ENCODE measurements around the gene CTIF. TPM values are rescaled to one million over a fixed set of nuclear protein-coding genes. Genes with fewer than 3 reads are reported as not detected.

The CTIF gene
- total and polyA plus RNA-seq, 11 donors = 21.2 to 93.0 (median 68.0) TPM

DNA sequence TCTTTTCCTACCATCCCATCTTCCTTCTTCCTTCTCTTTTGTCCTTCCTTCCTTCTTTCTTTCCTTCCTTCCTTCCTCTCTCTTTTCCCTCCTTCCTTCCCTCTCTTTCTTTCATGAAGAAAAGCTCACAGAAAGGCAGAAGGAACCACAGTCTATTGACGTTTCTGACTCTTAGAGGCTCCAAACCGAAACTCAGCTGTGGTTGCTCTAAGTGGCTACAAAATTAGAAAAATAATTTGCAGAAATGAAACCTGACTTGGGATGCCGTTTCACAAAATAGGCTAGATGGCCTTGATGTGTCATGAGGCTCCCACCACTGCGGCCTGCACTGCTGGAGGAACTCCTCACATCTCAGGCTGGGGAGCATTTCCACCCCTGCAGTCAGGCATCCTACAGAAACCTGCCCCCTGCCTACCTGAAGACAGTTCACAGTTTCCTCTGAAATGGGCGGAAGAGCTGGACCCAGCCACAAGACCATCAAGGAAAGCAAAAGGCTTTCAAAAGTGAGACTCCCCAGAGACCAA is 246.3 kb downstream of the CTIF start:
- Histone ChIP-seq H3K4me1 (peaks cover 19 to 95% (median 61%) of the 10 kb centered on the region in 12 donors), H3K27ac (peak overlapping the region in 2 of 12 donors; percentile 17 to 81), H3K27me3 (no peaks in the 10 kb centered on the region), H3K4me3 (no peak overlapping the region), H3K9me3 (no peaks in the 10 kb centered on the region), H3K36me3 (peaks cover 0 to 3% (median 0%) of the 10 kb centered on the region in 9 donors)
- intact Hi-C loops (cut with DNase I) = loop anchor here in 1 of 10 donors (10.0 kb wide), 1 partner anchor 60 kb away; no protein-coding TSS in a partner anchor
- WGBS, 4 donors = 80 to 87% (median 83%) methylated on average over 4 to 5 of the region's 5 CpGs
- TF ChIP-seq POLR2A (IDR thresholded peaks at IDR 0.05) = no peak
- TF ChIP-seq, protein P1, sequence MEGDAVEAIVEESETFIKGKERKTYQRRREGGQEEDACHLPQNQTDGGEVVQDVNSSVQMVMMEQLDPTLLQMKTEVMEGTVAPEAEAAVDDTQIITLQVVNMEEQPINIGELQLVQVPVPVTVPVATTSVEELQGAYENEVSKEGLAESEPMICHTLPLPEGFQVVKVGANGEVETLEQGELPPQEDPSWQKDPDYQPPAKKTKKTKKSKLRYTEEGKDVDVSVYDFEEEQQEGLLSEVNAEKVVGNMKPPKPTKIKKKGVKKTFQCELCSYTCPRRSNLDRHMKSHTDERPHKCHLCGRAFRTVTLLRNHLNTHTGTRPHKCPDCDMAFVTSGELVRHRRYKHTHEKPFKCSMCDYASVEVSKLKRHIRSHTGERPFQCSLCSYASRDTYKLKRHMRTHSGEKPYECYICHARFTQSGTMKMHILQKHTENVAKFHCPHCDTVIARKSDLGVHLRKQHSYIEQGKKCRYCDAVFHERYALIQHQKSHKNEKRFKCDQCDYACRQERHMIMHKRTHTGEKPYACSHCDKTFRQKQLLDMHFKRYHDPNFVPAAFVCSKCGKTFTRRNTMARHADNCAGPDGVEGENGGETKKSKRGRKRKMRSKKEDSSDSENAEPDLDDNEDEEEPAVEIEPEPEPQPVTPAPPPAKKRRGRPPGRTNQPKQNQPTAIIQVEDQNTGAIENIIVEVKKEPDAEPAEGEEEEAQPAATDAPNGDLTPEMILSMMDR (IDR thresholded peaks at IDR 0.05) = no peak
- ATAC-seq (no peak), DNase-seq (peak in 1 of 5 donors; percentile 36)

DNA sequence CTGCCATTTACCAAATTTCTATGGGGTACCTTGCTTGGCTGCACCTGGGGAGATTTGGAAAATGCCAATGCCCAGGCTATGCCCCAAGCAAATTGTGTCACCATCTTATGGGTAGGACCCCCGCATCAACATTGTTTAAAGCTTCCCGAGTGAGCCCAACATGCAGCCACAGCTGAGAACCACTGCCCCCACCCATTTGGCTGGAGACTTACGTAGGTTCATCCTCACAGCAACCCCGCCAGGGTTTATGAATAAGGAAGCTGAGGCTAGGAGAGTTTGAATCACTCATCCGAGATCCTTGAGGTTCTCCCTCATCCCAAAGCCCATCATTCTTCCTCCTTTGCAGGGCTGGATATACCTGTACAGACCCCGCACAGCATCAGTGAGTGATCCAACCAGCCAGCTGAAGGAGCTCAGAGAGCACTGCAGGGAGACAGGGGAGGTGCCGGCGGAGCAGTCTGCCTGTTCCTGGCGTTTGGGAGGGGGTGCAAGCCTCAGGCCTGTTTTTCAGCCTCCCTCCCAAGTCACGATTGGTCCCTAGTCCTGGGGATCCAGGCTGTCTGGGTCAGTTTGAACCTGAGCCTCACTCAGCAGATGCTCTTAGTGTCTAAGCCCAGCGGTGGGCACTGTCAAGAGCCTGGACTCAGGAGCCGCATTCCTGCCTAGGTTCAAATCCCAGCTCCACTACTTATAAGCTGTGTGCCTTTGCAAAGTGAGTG is 247.1 kb downstream of the CTIF start:
- H3K4me3 ChIP-seq = no peak overlapping the region
- H3K9me3 ChIP-seq = no peaks in the 10 kb centered on the region
- 90 to 97% (median 94%) methylated on average over 12 of the region's 12 CpGs for WGBS, 4 donors
- no peaks in the 10 kb centered on the region for H3K27me3 ChIP-seq
- TF ChIP-seq POLR2A (IDR thresholded peaks at IDR 0.05) = no peak
- TF ChIP-seq, protein P1 (IDR thresholded peaks at IDR 0.05) = no peak
- intact Hi-C loops (cut with DNase I) = loop anchor here in 1 of 10 donors (10.0 kb wide), 1 partner anchor 59 kb away; no protein-coding TSS in a partner anchor
- DNase-seq = peak in 2 of 5 donors; percentile 10 to 16
- peaks cover 0 to 3% (median 0%) of the 10 kb centered on the region in 9 donors for H3K36me3 ChIP-seq
- peaks cover 12 to 95% (median 61%) of the 10 kb centered on the region in 12 donors for H3K4me1 ChIP-seq
- peak overlapping the region in 2 of 12 donors; percentile 17 to 81 for H3K27ac ChIP-seq
- ATAC-seq = no peak

DNA sequence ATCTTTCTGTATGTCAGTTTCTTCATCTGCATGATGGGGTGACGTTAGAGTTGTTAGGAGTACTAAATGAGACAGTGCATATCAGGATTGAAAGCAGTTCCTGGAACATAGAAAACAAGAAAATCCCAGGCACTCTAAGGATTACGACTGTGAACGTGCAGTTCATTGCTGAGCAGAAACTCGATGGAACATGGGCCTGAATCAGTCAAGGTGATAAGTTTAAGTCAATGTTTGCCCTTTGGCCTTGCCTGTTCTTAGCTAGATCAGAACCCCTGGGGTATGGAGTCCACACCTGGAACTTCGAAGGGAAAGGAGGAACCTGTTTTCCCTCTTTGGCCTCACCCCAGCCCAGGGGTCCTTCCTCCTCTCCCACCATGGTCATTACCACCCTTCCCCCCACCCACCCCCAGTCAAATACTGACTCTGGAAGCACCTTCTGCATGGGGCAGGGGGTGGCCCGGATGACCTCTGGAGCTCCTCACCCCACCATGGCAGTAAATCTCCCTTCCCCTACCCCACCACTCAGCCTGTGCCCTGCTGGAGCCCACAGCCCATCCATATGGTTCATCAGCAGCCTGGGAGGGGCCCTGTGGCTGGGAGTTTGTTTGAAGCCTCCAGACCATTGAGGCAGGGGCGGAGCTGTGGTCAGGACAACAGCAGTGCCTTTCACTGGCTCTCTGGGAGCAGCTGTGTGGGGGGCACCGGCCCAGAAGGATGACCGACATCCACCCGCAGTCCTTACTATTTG is 247.8 kb downstream of the CTIF start:
- TF ChIP-seq, protein P1 (IDR thresholded peaks at IDR 0.05) = no peak
- TF ChIP-seq POLR2A (IDR thresholded peaks at IDR 0.05) = no peak
- peak in 3 of 5 donors; percentile 17 to 27 (median 19) for DNase-seq
- no peaks in the 10 kb centered on the region for H3K9me3 ChIP-seq
- H3K27ac ChIP-seq = peak overlapping the region in 1 of 12 donors; percentile 89
- intact Hi-C loops (cut with DNase I) = loop anchor here in 1 of 10 donors (10.0 kb wide), 1 partner anchor 58 kb away; no protein-coding TSS in a partner anchor
- ATAC-seq = no peak
- H3K4me1 ChIP-seq = peaks cover 11 to 95% (median 61%) of the 10 kb centered on the region in 12 donors
- H3K4me3 ChIP-seq = no peak overlapping the region
- H3K36me3 ChIP-seq = peaks cover 0 to 3% (median 0%) of the 10 kb centered on the region in 9 donors
- H3K27me3 ChIP-seq = no peaks in the 10 kb centered on the region
- 81 to 94% (median 90%) methylated on average over 10 of the region's 10 CpGs for whole genome bisulfite sequencing, 4 donors

Data from heart left ventricle (tissue), 16 donors.